ENCODE results near the gene SIKE1.
A peak's percentile ranks its signal among the peaks of the same experiment; 100 is the strongest.
"Not testable (repeated sequence)": the region's sequence is repeated elsewhere in the genome, so short reads cannot be mapped to it uniquely, and the experiment has no call there.

Gene SIKE1

DNA sequence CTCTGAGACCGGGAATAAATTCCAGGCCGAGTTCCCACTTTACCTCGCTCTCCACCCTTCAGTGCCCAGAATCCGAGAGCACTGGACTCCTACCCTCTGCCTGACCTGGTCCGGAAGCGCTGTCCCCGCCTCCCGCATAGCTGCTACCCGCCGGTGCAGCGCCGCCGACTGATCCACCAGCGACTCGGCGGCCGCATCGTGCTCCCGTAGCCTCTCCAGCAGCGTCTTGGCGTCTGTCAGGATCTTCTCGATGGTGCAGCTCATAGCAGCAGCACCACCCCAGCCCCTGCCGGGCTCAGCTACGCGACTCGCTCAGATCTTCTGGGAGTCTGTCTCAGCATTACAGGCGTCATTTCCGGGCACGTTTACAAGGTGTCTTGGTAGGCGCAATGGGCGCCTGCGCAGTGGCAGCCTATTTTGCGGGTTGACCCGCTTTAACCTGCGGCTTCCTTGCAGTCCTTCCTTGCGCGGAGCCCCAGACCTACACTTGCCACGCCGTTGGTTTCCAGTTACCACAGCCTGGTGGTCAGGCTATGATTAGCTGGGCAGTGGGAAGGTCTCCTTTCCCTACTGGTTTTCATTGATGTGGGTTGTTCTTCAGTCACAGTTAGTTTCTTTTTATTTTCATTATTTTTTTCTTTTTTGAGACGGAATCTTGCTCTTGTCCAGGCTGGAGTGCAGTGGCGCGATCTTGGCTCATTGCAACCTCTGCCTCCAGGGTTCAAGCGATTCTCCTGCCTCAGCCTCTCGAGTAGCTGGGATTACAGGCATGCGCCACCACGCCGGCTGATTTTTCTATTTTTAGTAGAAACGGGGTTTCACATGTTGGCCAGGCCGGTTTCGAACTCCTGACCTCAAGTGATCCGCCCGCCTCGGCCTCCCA lies at the start of gene SIKE1:
SIKE1 (minus strand) TSS at position 342 of the 883 bp plus-strand sequence; CDS start at position 264, 78 bp downstream.
- peak; percentile 93 for DNase-seq

DNA sequence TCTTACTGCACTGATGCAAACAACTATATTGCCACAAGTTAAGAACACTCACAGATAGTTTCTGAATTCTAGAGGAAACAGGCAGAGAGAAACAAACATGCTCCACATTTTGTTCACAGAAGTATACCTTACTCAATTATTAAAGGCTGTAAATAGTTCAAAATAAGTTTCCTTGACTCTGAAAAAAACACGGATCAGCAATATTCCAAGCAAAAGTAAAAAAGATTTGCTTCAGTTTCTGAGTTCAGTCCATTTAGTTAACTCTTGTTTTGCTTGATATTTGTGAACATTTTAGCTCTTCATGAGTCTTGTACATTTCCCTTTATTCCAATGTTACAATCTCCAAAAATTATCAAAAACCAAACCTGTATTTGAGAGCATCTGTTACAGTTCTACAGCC lies 49.6 kb upstream of the SIKE1 start:
- not testable (repeated sequence) for DNase-seq

DNA sequence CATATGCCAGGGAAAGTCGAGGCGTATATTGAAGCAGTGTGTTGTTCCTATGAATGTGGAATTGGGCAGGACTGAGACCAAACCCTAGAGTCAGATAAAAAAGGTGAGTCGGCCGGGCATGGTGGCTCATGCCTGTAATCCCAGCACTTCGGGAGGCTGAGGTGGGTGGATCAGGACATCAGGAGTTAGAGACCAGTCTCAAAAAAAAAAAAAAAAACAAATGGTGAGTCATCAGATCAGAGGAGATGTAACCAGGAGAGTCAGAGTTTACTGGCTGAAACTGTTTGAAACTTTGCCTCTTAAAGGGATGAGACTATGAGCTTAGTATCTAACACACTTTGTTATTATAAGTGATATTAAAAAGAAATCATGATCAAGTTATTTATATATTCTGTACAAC lies 47.8 kb upstream of the SIKE1 start:
- DNase-seq: no peak

DNA sequence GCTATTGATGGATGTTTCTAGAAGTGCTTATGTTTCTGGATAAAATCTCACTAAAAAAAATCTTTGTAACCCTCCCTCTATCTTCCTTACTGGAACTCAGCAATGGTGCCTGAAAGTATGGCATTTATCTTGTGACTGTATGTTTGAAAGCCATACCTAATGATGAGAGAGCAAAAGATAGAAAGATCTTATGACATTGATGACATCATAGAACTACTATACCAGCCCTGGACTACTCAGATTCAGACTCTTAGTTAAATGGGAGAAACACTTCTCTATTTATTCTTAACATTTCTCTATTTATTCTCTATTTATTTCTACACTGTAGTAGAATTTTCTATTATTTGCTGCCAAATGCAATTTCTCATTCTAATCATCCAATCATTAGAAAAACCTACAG lies 41.5 kb upstream of the SIKE1 start:
- DNase-seq: no peak

DNA sequence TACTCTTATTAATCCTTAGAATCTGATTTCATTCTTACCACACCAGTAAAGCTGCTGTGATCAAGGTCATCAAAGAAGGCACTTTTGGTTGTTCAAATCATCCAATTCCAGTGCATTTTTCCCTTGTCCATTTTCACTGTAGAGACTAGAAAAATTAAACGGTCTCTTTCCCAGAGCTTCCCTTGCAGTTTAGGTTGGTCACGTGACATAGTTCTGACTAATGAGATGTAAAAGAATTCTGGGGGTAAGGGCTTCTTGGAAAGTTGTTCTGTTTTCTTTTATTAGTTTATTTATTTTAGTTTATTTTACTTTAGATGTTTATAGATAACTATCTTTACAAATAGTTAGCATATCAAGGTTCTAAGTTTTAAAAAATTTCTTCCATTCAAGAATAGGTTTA lies 39.9 kb upstream of the SIKE1 start:
- DNase-seq: no peak

DNA sequence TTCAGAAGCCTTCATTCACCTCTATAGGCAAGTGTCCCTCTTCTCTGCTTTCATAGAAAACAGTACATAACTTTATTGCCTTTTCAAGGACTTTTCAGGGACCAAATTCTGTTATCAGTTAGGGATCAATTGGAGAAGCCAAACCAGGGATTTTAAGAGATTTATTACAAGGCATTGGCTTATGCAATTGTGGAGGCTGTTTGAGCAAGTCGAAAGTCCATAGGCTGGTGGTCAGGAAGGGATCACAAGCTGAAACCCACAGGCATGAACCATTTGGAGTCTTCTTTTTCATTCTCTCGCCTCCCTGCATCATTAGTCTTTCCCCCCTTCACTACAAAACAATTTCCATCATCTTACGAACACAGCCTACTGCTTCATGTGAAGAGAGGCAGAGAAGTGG lies 39.4 kb upstream of the SIKE1 start:
- no peak for DNase-seq

DNA sequence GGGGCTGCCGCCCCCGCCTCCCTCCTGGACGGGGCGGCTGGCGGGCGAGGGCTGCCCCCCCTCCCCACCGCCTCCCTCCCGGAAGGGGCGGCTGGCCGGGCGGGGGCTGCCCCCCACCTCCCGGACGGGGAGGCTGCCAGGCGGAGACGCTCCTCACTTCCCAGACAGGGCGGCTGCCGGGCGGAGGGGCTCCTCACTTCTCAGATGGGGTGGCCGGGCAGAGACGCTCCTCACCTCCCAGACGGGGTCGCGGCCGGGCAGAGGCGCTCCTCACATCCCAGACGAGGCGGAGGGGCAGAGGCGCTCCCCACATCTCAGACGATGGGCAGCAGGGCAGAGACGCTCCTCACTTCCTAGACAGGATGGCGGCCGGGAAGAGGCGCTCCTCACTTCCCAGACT lies 24.0 kb upstream of the SIKE1 start:
- not testable (repeated sequence) for DNase-seq

DNA sequence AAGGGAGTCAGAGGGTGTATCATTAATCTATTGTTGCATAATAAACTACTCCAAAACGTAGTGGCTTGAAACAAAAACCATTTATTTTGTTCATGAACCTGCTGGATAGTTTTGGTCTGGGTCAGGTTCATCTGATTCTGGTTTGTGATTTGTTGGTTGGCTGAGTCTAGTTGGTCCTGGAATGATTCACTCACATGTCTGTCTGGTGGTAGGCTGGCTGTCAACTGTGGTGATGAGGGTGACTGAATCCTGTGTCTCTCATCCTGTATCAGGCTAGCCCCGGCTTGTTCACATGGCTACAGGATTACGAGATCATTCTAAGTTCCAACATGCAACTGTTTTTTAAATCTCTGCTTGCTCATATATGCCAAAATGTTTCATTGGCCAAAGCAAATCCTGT lies 22.5 kb upstream of the SIKE1 start:
- DNase-seq: no peak

DNA sequence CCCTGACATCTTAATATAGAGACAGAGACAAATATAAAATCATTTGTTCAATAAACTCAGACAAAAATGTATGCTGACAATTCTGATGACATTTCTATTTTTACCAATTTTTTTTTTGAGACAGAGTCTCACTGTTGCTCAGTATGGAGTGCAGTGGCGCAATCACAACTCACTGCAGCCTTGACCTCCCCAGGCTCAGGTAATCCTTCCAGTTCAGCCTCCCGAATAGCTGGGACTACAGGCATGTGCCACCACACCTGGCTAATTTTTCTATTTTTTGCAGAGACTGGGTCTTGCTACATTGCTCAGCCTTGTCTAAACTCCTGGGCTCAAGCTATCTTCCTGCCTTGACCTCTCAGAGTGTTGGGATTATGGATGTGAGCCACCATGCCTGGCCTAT lies 13.6 kb upstream of the SIKE1 start:
- no peak for DNase-seq

DNA sequence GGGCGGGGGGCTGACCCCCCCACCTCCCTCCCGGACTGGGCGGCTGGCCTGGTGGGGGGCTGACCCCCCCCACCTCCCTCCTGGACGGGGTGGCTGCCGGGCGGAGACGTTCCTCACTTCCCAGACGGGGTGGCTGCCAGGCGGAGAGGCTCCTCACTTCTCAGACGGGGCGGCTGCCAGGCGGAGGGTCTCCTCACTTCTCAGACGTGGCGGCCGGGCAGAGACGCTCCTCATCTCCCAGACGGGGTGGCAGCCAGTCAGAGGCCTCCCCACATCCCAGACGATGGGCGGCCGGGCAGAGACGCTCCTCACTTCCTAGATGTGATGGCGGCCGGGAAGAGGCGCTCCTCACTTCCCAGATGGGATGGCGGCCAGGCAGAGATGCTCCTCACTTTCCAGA lies 10.1 kb upstream of the SIKE1 start:
- not testable (repeated sequence) for DNase-seq

DNA sequence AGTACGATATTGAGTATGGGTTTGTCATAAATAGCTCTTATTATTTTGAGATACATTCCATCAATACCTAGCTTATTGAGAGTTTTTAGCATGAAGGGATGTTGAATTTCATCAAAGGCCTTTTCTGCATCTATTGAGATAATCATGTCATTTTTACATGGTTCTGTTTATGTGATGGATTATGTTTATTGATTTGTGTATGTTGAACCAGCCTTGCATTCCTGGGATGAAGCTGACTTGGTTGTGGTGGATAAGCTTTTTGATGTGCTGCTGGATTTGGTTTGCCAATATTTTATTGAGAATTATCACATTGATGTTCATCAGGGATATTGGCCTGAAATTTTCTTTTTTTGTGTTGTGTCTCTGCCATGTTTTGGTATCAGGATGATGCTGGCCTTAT lies 6.0 kb upstream of the SIKE1 start:
- DNase-seq: not testable (repeated sequence)

DNA sequence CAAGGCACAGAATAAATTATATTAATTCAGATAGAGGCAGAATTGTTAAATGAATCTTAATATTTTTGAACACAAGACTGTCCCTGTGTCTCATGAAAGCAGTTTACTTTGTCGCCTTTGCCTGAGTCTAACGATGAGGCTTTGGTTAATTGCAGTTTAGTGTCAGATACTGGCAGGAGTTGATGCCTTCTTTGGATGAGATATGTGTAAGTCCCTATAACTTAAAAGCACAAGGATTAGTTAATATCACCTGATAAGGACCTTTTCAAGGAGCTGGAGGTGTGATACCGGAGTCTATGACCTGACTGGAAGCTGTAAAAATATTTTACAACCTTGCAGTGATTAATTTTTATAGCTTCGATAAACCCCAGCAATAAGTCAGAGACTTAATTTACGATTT lies 2.0 kb upstream of the SIKE1 start:
- no peak for DNase-seq

DNA sequence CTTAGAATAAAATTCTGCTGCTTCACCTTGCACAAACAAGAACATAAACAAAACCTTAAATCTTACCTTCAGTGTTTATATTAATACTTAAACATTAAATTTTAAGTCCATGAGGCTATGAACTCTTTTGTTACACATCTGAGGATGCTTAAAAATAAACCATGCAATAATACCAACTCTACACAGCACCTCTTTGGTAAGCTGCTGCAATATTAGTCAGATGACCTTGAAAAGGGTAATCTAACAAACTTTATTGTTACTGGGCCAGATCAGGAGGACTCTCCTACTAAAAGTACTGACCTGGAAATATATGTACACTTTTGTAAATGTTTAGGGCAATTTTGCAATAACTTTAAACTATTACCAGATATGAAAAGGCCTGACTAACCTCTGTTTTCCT lies 763 bp downstream of the SIKE1 start:
- no peak for DNase-seq

DNA sequence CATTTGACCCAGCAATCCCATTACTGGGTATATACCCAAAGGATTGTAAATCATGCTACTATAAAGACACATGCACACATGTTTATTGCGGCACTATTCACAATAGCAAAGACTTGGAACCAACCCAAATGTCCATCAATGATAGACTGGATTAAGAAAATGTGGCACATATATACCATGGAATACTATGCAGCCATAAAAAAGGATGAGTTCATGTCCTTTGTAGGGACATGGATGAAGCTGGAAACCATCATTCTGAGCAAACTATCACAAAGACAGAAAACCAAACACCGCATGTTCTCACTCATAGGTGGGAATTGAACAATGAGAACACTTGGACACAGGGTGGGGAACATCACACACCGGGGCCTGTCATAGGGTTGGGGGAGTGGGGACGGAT lies 3.8 kb downstream of the SIKE1 start:
- DNase-seq: not testable (repeated sequence)

DNA sequence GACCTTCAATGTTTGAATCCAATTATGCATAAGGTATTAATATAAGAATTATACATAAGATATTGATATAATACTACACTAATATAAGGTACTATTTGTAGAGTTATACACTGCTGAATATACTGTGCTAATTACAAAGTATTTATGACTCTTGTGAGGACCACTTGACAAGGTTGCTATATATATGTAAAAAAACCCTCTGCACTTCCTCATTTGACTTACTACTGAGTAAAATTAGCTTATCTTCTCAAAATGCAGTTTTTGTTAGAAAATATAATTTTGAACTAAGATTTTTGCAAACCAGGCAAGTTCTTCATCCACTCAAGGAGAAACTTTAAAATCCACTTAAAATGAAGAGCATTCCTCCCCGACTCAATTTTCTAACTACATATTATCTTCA lies 8.5 kb downstream of the SIKE1 start:
- no peak for DNase-seq

DNA sequence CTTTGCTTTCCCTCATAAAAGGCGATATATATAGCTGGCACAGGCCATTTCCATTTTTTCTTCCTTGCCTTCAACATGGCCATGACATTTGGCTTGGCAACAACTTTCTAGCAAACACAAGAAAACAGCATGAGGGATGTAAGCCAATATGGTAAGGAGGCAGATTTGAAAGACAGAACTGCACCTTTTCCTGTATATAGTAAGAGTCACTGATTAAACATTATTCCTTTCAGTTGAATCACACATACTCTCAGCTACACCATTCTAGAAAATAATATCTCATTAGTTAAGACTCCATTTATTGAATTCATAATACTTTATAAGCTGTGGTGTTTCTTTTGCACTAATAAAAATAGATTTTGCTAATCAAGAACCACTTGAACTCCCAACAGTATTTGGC lies 9.5 kb downstream of the SIKE1 start:
- DNase-seq: no peak

DNA sequence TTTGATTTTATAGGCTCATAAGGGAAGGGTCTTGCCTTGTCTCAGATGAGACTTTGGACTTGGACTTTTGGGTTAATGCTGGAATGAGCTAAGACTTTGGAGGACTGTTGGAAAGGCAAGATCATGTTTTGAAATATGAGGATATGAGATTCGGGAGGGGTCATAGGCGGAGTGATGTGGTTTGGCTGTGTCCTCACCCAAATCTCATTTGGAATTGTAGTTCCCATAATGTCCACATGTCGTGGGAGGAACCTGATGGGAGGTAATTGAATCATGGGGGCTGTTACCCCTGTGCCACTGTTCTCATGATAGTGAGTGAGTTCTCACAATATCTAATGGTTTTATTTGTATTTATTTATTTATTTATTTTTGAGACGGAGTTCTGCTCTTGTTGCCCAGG lies 15.8 kb downstream of the SIKE1 start:
- no peak for DNase-seq

DNA sequence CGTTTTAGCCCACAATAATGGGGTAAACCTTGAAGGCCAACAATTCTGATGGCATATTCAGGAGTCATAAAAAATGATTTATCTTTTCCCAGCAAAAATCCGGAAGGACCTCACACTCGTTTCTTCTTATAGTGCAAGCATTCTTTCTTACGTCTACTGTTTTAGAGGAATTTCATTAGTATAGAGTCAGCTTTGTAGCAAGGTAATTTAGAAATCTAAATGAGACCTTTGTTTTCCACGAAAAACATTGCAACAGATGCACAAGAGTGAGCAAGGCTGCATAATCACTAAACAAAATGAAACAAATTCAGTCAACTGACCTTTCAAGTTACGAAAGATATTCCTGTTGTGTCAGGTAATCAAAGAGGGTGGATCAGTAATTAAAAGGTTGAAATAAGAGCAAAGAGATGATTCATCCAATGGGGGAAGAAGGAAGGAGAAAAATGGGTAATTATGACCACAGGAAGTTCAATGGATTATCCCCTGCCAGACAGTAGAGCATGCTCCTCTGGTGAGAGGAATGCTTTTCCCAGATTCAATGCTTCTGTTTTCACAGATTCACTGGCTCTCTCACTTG lies 22.1 kb downstream of the SIKE1 start:
- no peak for DNase-seq

DNA sequence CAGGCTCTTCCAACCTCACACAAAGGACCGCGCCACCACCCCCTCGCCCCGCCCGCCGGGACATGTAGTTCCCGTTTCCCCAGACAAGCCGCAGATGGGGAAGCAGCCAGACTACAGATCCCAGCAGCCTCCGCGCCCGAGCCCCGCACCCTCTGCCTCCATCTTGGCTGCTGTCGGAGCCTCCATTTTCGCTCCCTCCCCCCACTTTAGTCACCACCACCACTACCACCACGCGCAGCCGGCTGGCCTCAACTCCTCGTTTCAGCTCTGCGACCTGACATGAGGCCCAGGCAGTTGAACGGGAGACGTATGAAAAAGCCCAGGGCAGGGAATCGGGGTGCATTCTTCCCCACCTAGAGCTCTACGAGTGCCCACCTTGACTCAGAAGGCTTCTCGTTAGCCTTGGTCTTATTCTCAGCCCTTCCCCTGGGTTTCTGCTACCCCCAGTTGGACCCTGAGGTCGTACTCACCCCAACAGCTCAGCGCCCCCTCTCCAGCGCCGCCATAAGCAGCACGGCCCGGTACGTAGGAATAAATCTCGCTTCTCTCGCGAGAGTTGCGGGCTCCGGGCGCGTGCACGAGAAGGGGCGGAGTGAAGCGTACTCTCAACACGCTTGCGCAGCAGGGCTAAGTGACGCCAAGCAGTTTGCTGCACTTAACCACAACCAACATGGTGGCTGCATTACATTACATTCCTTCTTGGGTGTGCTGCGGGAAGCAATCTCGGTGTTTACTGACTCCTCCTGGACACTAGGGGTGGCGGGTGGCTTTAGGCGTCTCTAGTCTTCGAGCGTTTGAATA lies 22.8 kb downstream of the SIKE1 start, which contains the start of gene CSDE1:
CSDE1 (minus strand) TSS at position 530 of the 801 bp plus-strand sequence. CDS start 18,094 bp downstream, outside the sequence.
- peak; percentile 98 for DNase-seq

DNA sequence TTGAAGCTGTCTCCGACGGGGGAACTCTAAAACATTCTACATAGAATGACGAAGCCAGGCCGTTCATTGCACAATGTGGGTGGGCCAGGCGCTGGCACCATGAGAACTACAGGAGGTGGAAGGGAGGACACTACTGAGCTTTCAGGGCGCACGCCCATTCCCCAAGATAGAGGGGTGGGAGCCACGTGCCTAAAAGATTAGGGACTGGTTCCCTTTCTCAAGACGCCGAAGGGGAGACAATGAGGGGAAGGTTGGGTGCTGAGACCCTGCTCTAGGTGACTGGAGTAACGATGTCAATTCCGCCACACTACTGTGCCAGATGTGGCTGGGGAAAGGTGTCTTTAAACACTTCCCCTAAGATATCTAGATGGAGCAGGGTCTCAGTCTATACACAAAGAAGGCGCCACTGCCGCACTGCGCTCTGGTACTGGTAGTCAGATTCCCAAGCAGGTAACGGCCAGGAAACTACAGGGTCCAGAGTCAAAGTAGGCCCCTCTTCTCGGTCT lies 23.5 kb downstream of the SIKE1 start:
- peak; percentile 33 for DNase-seq

DNA sequence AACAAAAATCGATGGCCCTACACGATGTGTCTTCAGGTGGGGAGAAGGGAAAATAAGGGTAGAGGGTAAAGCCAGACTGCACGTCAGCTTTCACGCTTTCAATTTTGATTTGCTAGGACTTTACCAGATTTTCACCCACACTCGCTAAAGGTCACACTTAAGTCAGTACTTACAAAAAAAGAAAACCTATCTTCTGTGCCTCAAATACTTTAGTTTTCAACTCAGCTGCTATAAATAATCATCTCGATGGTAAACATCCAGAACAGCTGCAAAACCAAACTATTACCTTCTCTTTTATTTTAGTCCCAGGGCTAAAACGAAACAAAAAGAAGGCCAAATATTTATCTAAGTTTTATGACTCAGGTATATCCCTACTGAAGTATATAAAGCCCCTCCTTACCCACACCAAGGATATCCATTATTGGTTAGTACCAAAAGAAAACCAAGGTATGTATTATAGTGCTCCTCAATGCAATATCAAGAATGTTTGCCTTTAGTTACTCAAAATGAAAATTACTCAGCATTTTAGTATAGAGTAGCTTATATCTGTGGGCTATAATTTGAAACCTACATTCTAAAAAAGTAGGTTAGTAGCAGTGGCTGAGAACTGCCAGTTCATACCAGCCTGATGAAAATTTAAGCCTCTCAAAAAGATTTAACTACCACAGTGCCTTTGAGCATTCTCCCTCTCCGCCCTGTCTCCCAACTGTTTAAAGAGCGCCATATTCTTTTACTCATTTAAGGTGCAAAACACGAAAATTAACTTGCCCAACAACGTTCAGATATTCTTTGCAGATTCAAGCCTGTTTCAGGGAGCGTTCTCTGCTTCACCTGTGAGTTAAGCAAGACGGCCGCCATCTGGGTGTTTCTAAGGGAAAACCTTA lies 24.2 kb downstream of the SIKE1 start:
- no peak for DNase-seq

All from left hindlimb (tissue), 1 donor.